Epidermal melanocyte (primary cell): ENCODE results near the gene FIGNL1.
"Not testable (repeated sequence)": the region's sequence is repeated elsewhere in the genome, so short reads cannot be mapped to it uniquely, and the experiment has no call there.

Source experiments
- DNase-seq: peaks from one replicate; pipeline ENCODE4 v3.0.0; 2011; ENCODE audit warnings: low spot score; ENCODE audit not compliant: insufficient read length

The FIGNL1 gene

DNA sequence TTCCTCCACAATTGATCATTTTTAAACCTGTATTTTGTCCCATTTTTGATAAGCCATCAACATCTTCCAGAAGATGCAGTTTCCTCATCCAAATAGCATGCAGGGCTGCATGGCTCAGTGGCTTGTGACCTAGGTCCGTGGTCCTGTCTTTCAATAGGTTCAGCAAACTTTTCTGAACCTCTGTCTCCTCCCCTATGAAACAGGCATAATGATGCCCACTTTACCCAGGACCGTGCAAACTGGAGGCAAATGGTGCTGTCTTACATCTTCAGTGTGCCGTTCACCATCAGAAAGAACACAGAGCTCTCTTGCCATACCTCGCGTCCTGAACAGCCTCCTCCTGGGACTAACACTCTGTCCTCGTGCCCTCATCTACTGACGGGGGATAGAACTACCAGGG, 22.3 kb upstream of the FIGNL1 start:
- no peak for DNase-seq

DNA sequence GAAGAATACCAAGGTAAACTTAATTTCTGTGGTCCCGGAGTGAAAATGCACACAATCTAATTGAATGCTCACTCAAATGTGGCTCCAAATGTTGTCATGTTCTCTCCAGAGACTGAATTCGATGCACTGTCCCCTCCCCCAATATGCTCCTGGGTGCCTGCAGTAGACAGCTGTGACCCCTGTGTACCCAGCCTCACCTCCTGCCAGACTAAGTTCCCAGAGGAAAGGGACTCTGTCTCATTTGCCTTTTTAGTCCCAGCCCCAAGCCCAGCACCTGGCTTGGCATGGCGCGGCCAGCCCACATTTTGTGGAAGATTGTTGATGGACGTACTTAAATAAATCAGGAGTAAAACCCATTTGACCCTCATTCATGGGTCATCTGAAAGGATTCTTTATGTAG, 21.8 kb upstream of the FIGNL1 start:
- DNase-seq: no peak

DNA sequence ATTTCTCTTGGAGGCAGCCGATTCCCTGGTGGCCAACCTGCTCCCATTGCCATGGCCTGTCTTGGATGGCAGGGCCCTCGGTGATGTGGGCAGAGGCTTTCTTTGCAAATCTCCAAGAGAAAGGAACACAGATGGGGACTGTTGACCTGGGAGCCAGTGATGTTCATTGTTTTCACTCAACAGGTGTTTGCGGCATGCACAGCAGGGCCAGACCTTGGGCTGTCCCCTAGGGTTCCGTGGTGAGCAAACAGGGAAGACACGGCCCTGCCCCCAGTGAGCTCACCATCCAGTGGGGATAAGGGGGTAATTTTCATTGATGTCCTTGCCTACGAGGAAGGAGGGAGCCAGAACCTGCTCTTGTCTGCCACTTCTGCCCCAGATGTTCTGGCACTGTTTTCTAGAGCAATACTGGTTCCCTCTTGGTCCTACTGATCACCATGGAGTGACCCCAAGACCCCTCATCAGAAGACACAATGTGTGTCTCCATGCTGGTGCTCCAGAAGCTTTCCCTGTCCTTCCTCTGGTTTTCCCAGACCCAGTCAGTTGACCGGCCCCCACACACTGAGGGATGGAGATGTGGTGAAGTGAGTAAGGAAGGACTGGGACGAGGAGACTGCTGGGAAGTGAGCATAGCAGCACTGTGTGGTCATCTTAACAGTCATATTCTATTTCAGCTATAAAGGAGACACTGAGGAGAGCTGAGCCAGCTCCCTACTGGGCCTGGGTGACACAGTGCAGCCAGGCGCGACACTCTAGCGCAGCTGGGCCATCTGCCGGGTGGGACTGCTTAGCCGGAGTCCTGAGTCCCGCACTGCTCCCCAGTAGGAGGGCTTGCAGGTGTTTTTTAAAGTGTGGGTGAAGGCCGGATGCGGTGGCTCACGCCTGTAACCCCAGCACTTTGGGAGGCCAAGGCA, 20.4 kb upstream of the FIGNL1 start:
- DNase-seq: no peak

DNA sequence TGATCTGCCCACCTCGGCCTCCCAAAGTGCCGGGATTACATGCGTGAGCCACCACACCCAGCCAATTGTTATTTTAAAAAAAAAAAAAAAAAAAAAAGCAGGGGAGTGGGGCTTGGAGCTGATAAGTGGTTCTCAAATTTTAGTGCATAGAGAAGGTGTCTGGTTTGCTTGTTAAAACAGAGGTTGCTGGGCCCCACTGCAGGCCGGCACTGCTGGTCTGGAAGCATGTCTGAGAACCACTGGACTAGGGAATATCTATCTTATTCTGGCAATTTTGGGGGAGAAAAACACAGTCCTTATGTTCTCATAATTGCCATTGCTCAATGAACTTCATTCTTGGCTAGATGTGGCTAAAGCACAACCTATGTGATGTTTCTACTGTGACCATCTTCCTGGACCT, 19.0 kb upstream of the FIGNL1 start:
- no peak for DNase-seq

DNA sequence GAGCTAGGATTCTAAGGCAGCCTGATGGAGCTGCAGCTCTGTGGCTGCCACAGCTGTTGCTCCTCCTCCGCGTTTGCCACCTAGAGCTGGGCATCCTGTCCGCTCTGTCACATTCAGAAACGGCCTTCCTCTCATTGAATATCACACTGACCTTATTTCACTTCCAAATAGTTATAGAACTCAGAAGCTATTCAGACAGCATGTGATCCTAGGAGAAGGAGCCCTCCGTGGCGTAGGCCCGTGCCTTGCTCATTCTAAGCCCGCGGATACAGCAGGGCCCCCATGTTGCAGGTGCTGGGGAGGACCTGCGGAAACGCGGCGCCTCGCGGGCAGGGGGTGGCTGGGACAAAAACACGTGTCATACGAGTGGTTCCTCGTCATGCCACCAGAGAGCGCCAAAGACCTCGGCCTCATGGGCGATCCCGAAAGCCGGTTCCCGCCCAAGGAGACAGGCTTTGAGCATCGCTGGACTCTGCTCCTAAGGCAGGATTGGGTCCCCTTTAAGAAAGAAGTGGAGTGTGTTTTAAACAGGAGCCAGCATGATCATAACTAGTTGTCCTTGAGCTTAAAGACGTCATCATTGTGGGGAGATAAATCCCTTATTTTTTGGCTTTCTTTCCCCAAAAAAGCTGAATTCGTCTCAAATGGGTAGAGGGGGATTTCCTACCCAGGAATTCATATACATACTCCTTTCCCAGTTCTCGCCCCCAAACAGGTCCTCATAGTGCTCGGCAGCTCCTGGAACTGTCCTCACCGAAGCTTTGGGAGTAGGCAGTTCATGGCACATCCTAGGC, 17.9 kb upstream of the FIGNL1 start:
- no peak for DNase-seq

DNA sequence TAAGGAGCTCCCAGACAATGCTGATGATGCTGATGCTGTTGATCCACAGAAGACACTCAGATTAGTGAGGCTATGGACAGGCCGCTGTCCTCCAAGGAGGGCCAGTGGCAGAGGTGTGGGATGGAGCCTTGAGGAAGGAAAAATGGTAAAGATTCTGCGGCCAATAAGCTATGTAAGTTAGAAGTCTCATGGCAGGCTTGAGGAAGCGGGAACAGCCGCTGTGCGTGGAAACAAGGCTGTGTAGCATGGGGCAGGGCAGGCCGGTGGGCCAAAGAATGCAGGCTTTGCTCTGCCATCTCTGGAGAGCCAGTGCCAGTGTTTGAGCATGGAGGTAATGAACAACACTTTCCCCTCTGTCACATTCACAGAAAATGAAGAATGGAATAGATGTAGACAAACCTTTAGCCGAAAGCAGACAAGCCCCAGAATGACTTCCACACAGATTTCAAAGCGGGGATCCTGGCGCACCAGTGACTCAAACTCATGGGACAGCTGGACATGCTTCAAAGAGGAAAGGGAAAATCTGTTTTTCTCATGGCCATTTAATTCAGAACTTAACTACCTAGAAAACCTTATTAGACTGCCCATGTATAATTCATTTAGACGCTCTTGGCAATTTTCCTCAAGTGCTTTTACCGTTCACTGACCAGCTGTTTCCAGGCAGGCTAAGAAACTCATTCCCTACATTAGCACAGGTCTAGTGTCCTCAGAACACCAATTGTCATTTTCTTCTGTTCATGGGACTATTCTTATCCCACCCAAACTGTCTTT, 16.9 kb upstream of the FIGNL1 start:
- no peak for DNase-seq

DNA sequence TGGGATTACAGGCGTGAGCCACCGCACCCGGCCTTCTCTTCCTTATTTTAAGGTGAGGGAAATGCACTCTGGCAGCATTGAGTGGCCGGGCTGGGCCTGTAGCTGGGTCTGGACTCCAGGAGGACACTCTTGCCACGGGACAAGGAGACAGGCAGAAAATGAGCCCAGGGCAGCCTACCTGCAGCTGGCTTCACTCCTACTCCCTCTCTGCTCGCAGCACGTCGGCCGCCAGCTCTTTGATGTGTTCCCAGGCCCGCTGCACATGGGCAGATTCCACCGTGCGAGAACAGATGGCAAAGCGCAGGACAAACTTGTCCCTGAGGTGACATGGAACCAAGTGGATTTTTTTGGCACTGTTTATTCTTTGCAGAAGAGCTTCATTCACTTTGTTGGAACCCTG, 12.9 kb upstream of the FIGNL1 start:
- DNase-seq: no peak

DNA sequence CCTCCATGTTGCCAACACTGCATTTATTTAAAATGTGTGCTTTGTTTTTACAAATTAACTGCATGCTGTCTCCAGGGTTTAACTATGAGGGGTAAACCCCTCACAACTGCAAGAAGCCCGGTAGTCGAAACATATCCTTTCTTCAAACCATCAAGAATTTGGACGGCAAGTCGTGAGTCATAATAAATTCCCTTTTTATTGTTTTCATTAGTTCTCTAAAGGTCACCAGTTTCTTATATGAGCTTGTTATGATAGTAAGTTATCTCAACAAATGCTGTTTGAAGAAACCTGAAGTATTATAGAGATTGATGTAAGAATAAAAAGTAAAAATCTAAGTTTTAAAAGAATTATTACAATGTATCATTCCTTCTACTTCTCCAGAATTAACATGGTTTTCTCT, 12.2 kb upstream of the FIGNL1 start:
- no peak for DNase-seq

DNA sequence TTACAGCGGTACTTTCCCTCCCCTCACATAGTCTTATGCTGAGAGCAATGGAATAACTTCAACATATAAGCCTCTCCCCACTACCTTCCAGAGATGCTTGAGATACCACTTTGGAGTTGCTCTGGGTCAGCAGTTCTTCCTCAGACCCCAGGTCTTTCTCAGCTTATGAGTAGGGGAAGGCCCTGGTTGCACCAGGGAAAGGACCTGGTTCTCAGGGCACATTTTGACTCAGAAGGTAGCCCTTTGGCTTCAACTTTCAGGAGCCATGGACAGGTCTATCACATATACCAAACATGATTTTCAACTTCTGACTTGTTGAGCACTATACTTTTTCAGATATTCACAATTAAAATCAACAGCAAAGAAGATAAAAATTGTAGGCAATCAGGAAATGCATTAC, 11.5 kb upstream of the FIGNL1 start:
- no peak for DNase-seq

DNA sequence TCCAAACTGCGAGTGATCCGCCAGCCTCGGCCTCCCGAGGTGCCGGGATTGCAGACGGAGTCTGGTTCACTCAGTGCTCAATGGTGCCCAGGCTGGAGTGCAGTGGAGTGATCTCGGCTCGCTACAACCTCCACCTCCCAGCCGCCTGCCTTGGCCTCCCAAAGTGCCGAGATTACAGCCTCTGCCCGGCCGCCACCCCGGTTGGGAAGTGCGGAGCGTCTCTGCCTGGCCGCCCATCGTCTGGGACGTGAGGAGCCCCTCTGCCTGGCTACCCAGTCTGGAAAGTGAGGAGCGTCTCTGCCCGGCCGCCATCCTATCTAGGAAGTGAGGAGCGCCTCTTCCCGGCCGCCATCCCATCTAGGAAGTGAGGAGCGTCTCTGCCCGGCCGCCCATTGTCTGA, 9.0 kb upstream of the FIGNL1 start:
- not testable (repeated sequence) for DNase-seq

DNA sequence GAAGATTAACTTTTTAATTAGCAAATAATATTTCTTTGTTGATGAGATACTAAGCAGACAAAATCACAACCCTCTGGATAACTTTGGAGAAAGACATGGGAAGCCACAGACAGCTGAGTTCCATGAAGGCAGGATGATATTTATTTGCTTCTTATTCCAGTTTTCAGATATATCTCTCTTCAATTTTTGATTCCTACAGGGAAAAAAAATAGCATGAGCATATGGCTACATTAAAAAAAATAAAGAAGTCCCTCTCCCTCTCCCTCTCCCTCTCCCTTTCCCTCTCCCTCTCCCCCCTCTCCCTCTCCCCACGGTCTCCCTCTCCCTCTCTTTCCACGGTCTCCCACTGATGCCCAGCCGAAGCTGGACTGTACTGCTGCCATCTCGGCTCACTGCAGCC, 8.5 kb upstream of the FIGNL1 start:
- DNase-seq: not testable (repeated sequence)

DNA sequence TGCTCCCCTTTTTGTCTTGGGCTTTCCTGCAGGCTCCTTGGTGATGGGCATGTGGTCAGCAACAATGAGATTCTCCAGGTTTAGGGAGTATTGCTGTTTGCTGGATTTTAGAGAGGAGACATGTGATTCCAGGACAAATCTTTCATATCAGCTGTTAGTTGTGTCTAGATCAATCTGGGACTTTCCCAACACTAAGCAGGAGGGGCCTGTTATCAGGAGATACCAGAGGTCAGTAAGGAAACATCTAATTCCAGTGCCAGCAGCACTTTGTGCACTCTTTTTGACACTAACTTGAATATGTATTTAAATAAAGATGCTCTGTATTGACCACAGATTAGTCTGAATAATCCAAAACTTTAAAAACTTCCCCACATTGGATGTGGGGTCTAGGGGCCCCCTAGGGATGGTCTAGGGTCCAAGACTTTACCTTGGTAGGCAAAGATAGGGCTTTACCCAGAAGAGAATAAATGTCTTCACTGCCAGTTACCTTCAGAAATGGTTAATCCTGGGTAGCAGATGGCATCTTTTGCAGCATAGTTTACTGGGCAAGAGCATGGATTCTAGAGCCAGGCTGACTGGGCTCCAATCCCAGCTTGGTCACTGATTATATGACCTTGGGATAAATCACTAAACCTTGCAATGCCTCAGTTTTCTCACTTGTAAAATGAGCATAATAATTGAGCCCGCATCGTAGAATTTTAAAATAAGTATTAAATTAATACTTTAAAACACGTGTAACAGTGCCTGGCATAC, 6.4 kb upstream of the FIGNL1 start:
- DNase-seq: no peak

DNA sequence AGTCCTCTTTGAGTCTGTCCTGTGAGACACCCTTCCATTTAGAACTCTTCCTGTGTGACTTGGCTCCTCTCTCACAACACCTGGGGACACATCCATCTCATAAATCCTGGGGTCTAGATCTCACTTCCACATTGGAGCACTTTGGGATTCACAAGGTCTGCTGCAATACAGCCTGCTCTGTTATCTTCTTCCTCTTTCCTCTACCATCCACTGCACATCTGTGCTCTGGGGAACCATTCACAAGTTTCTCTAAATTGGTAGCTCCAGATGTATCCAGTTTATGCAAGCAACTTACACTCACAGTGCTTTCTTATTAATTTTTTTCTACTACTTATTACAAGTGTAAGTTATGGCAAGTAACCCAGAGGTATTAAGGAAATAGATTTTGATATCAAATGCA, 5.5 kb upstream of the FIGNL1 start:
- no peak for DNase-seq

DNA sequence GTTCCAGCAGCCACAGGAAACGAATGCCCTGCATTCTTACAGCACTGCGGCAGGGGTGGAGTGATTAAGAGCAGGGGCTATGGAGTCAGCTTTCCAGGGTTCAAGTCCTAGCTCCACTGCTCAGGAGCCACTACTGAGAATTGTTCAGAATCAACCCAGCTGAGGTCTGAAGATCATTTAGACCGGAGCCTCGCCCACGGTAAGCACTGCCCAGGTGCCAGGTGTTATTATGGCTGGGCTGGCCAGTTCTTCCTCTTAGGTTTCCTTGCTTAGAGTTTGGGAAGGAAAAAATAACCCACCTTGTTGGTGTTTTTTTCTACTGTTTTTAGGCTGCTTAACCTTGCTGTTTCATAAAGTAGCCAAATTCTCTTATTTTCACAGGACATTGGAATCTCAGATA, 4.8 kb upstream of the FIGNL1 start:
- DNase-seq: no peak

DNA sequence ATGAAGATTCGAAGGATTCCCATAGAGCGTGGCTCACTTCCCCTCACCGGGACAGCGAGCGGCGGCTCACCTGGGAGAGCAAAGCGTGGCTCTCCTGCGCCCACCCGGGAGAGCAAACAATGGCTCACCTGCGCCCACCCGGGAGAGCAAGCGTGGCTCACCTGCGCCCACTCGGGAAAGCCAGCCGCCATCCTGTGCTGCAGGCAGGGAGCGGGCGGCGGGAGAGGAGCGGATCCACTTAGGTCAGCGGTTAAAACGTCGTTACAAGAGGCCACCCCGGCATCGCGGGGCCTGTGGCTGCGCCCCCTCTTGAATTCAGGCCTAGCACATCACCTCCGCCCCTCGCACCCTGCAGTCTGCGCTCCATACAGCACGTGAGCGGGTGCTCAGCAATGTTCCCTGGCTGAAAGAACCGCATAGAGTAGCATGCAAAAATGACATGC, 461 bp upstream of the FIGNL1 start:
- DNase-seq: no peak

DNA sequence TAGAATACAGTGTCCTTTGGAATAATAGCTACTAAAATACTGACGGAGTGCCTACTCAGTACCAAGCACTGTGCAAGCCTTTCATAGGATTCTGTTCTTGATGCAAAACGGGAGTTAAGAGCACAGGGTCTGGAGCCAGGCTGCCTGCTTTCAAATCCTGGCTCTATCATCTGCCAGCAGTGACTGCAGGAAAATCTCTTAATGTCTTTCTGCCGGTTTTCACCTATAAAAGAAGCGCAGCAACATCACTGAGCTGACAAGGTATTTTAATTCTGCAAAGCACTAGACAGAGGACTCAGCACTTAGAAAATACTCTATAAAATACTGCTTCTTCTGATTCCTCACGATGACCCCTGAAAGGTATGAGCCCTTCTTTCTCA, 659 bp downstream of the FIGNL1 start:
- no peak for DNase-seq

DNA sequence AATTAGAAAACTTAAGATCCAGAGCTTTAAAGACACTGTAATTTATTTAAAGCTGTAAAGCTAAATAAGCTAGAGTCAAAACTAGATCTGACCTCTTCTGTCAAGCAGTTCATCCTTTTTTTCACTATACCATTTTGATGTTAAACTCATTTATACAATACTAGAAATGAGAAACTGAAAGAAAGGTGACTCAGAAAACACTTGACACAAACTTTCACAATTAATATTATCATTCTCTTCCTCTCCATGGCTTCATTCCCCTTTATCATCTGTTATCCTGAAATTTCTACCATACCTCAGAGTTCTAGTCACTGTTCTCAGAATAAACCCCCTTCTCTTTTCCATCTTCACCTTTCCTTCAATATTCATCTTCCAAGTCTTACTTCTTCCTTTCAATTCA, 1.3 kb downstream of the FIGNL1 start:
- no peak for DNase-seq

DNA sequence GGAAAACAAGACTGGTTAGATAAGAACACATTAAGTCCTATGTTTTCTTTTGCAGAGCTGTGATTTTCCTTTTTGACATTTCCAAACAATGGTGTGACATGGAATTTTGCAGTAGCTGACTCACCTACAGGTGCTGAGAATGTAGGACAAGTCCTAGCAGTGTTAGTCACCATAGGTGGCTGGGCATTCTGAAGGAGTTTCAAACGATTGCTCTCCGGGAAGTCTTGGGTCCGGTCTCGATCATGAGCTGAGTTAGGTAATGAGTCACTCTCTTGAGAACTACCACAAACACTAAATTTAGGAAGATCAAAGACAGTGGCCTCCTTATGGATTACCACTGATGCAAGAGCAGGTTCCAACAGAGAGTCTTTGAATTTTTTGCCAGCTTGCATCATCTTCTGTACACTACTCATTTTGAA, 3.6 kb downstream of the FIGNL1 start:
- no peak for DNase-seq

DNA sequence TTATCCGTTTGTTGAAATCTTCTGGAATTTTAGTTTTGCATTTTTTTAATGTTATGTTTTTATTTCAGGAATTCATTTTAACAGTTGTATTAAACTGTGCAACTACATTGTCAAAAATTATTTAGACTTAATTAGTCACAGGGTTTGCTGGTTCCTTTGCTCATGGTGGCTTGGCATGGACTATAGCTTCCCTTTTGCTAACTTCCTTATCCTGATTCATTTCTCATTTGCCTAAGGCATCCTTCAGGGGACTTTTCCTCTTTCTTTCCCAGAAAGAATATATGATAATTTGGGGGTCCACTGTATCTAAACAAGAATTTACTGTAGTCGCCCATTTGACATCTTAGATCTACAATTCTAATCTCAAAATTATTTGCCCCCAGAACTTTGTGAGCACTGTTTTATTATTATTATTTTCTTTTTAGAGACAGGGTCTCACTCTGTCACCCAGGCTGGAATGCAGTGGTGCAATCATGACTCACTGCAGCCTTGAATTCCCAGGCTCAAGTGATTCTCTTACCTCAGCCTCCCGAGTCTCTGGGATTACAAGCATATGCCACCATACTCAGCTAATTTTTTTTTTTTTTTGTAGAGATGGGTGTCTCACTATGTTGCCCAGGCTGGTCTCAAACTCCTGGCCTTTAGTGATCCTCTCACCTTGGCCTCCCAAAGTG, 13.9 kb downstream of the FIGNL1 start:
- DNase-seq: no peak

DNA sequence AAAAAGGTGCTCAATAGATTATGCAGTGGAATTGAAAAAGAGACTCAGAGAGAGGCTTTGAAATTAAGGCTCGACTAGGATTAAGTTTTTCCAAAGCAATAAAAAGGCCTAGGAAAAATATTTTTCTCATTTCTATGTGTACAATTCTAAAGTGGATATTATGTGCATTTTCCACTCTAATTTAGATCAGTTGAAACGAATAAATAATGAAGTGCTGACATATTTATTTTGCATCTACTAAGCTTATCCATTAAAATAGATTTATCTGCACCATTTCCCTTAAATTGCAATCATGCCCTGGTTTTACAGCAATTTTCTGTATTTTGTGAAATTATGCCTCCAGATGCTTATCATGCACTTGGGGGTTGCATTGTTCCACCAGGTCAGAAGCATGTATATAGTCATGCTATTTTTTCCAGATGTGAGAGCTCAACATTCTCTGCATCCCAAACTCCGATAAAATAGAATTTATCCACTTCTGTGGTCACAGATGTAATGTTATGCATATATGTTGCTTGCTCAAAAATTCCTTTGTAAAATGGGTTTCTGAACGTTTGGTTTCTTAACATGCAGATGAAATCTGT, 18.3 kb downstream of the FIGNL1 start:
- no peak for DNase-seq
